CD14-positive monocyte (primary cell): ENCODE data around the gene TRIM56. TPM values are rescaled to one million over a fixed set of nuclear protein-coding genes. Genes with fewer than 3 reads are reported as not detected.

Source experiments
- DNase-seq, 3 donors: peaks; one replicate each; pipeline ENCODE4 v3.0.0-alpha.2; 2011 to 2022
- H2AFZ ChIP-seq: 2 replicates; pipeline ENCODE4 v1.6.0; 2012; ENCODE audit warnings: mild to moderate bottlenecking, low read depth, low read length, inconsistent platforms; ENCODE audit not compliant: insufficient read depth, poor library complexity, severe bottlenecking
- H3K27ac ChIP-seq, 2 donors: 1 replicate in 1 of 2; 2 replicates in 1 of 2; pipeline ENCODE4 v1.5.1; 2012 to 2013; ENCODE audit warnings: low read length in 2 of 2, control low read depth in 1 of 2, inconsistent platforms in 1 of 2, low read depth in 1 of 2, mild to moderate bottlenecking in 1 of 2
- H3K27me3 ChIP-seq, 2 donors: one replicate each; pipeline versions ENCODE4 v1.6.0 to v1.6.1; 2011 to 2013; ENCODE audit warnings: low read length in 2 of 2; ENCODE audit not compliant: control insufficient read depth in 2 of 2, insufficient read depth in 2 of 2
- H3K36me3 ChIP-seq, 2 donors: replicated peaks in 1 of 2; 1 replicate in 1 of 2; 2 replicates in 1 of 2; pipeline versions ENCODE4 v1.5.1 to v1.6.1; 2012 to 2013; ENCODE audit warnings: low read length in 2 of 2, control low read depth in 1 of 2, inconsistent platforms in 1 of 2, mild to moderate bottlenecking in 1 of 2; ENCODE audit not compliant: insufficient read depth in 2 of 2, control insufficient read depth in 1 of 2
- H3K4me1 ChIP-seq, 2 donors: 1 replicate in 1 of 2; 2 replicates in 1 of 2; pipeline versions ENCODE4 v1.5.1 to v1.6.1; 2012 to 2013; ENCODE audit warnings: low read length in 2 of 2, control low read depth in 1 of 2, inconsistent platforms in 1 of 2, mild to moderate bottlenecking in 1 of 2, moderate library complexity in 1 of 2; ENCODE audit not compliant: insufficient read depth in 2 of 2, control insufficient read depth in 1 of 2
- H3K4me2 ChIP-seq: replicated peaks from 2 replicates; pipeline ENCODE3; 2012; ENCODE audit warnings: low read length, moderate library complexity, mild to moderate bottlenecking; ENCODE audit not compliant: poor library complexity, severe bottlenecking; ENCODE audit errors: extremely low read depth
- H3K4me3 ChIP-seq, 3 experiments: fragments of 200-600 bp in 1 of 3; sonication (generic) in 1 of 3; replicated peaks in 1 of 3; 1 replicate in 2 of 3; 2 replicates in 1 of 3; pipeline ENCODE4 v1.5.1; 2011 to 2013; ENCODE audit warnings: low read length in 3 of 3, mild to moderate bottlenecking in 3 of 3, control low read depth in 2 of 3, low read depth in 2 of 3, inconsistent platforms in 1 of 3, moderate library complexity in 1 of 3
- H3K79me2 ChIP-seq: 2 replicates; pipeline ENCODE4 v1.6.0; 2012; ENCODE audit warnings: mild to moderate bottlenecking, control low read depth, inconsistent platforms, low read length, moderate library complexity; ENCODE audit not compliant: insufficient read depth
- H3K9ac ChIP-seq: 2 replicates; pipeline ENCODE4 v1.6.0; 2017; ENCODE audit warnings: low read length, mild to moderate bottlenecking; ENCODE audit not compliant: insufficient read depth, poor library complexity, severe bottlenecking
- H3K9me3 ChIP-seq, 2 donors: replicated peaks in 1 of 2; 1 replicate in 1 of 2; 2 replicates in 1 of 2; pipeline versions ENCODE4 v1.5.1 to v1.6.1; 2012 to 2013; ENCODE audit warnings: low read length in 2 of 2, control low read depth in 1 of 2; ENCODE audit not compliant: control insufficient read depth in 1 of 2, insufficient read depth in 1 of 2
- H4K20me1 ChIP-seq: 2 replicates; pipeline ENCODE4 v1.6.0; 2012; ENCODE audit warnings: mild to moderate bottlenecking, low read length, control low read depth, moderate library complexity; ENCODE audit not compliant: insufficient read depth
- H3K27ac Mint-ChIP-seq, 7 donors: one replicate each; pipeline ENCODE4 v1.8.0; 2020; ENCODE audit warnings: mild to moderate bottlenecking in 7 of 7, mixed read lengths in 7 of 7, moderate library complexity in 6 of 7, inconsistent platforms in 2 of 7
- H3K27me3 Mint-ChIP-seq, 3 donors: one replicate each; pipeline ENCODE4 v1.8.0; 2021 to 2022; ENCODE audit warnings: low read depth in 3 of 3, mild to moderate bottlenecking in 3 of 3, mixed read lengths in 3 of 3, moderate library complexity in 3 of 3, inconsistent platforms in 1 of 3
- H3K36me3 Mint-ChIP-seq, 2 donors: one replicate each; pipeline ENCODE4 v1.8.0; 2020; ENCODE audit warnings: mixed read lengths in 2 of 2, inconsistent platforms in 1 of 2, mild to moderate bottlenecking in 1 of 2
- H3K4me1 Mint-ChIP-seq: one replicate; pipeline ENCODE4 v1.8.0; 2020; ENCODE audit warnings: mild to moderate bottlenecking, mixed read lengths
- H3K4me3 Mint-ChIP-seq, 2 donors: one replicate each; pipeline ENCODE4 v1.8.0; 2020; ENCODE audit warnings: mild to moderate bottlenecking in 2 of 2, mixed read lengths in 2 of 2, moderate library complexity in 1 of 2
- H3K9me3 Mint-ChIP-seq, 7 donors: one replicate each; pipeline ENCODE4 v1.8.0; 2020 to 2022; ENCODE audit warnings: mixed read lengths in 7 of 7, mild to moderate bottlenecking in 6 of 7, moderate library complexity in 6 of 7, inconsistent platforms in 2 of 7
- CTCF ChIP-seq: fragments of 200-600 bp; IDR thresholded peaks from one replicate; pipeline ENCODE4 v1.8.0; 2022; ENCODE audit warnings: antibody characterized with exemption, mild to moderate bottlenecking
- WGBS: methylation state at CpG from one replicate; pipeline ENCODE4 v1.1.5; 2013; ENCODE audit warnings: missing lambda C conversion rate; ENCODE audit not compliant: insufficient coverage; 5-methylcytosine and 5-hydroxymethylcytosine counted together
- intact Hi-C, 2 donors: fragments of 100-400 bp; cut with micrococcal nuclease; formaldehyde crosslinking; loops; one replicate each; pipeline versions ENCODE4 v1.15.0 to v1.15.1; 2023
- polyA plus RNA-seq, 3 donors: library from polyadenylated mRNA; depleted of rRNA in 1 of 3; unstranded in 2 of 3; stranded (reverse) in 1 of 3; fragments of 300-500 nt in 2 of 3; fragments of >200 nt in 1 of 3; fragmentation: Illumina TruSeq in 2 of 3; gene quantifications; 1 replicate in 2 of 3; 2 replicates in 1 of 3; pipeline ENCODE4 v1.2.3, GENCODE V29; 2012 to 2021

Gene TRIM56
- polyA plus RNA-seq, 3 donors, result 0.66 to 9.4 (median 1.2) TPM

- TF ChIP-seq CTCF, result peak; percentile 91
- no peaks in the 10 kb centered on the region for H3K9me3 ChIP-seq
- no peaks in the 10 kb centered on the region for H3K36me3 ChIP-seq
- H3K27ac ChIP-seq, result no peak overlapping the region
- Mint-ChIP-seq H3K36me3 (no peaks in the 10 kb centered on the region), H3K27ac (peak overlapping the region in 2 of 7 donors; percentile 43 to 67), H3K9me3 (peaks cover 0 to 3% (median 1%) of the 10 kb centered on the region in 7 donors), H3K4me3 (peak overlapping the region in 1 of 2 donors; percentile 6), H3K27me3 (peaks cover 14 to 19% (median 19%) of the 10 kb centered on the region in 3 donors), H3K4me1 (peaks cover 12% of the 10 kb centered on the region)
- H3K4me1 ChIP-seq, result peaks cover 0 to 3% of the 10 kb centered on the region in 2 donors
- peaks cover 0 to 2% of the 10 kb centered on the region in 2 donors for H3K27me3 ChIP-seq
- no peak overlapping the region for H3K4me3 ChIP-seq
- no peak overlapping the region for H2AFZ ChIP-seq
- H4K20me1 ChIP-seq, result no peaks in the 10 kb centered on the region
- 10% methylated on average over 9 of the region's 13 CpGs for WGBS
- H3K9ac ChIP-seq, result no peak overlapping the region
- intact Hi-C loops, result loop anchor here in 1 of 2 donors (5.0 kb wide), 1 partner anchor 115 kb away; no protein-coding TSS in a partner anchor
- no peaks in the 10 kb centered on the region for H3K79me2 ChIP-seq
- no peak overlapping the region for H3K4me2 ChIP-seq
- peak; percentile 65 to 83 (median 77) for DNase-seq
Measured at GRCh38 chr7:101077303-101078086, 7.8 kb upstream of the TRIM56 start.

GRCh38 chr7:101081432-101081831 lies 3.8 kb upstream of the TRIM56 start:
- no CpG with 5 or more reads among the region's 1 CpG for WGBS
- no peak for TF ChIP-seq CTCF

More at GRCh38 chr7:101081432-101081831, 3.8 kb upstream of the TRIM56 start:
- intact Hi-C loops, result loop anchor here in 1 of 2 donors (10.0 kb wide), 1 partner anchor 173 kb away; no protein-coding TSS in a partner anchor
- Histone ChIP-seq H3K4me2 (no peak overlapping the region), H3K27ac (no peak overlapping the region), H4K20me1 (peaks cover under 1% of the 10 kb centered on the region), H3K36me3 (no peaks in the 10 kb centered on the region), H3K4me3 (no peak overlapping the region), H3K79me2 (peaks cover 13% of the 10 kb centered on the region), H3K4me1 (peaks cover 14 to 15% of the 10 kb centered on the region in 2 donors), H3K9me3 (no peaks in the 10 kb centered on the region), H3K27me3 (peaks cover 0 to 2% of the 10 kb centered on the region in 2 donors), H2AFZ (no peak overlapping the region), H3K9ac (no peak overlapping the region)
- H3K4me1 Mint-ChIP-seq, result peaks cover 26% of the 10 kb centered on the region
- peaks cover 4 to 10% (median 9%) of the 10 kb centered on the region in 3 donors for H3K27me3 Mint-ChIP-seq
- H3K27ac Mint-ChIP-seq, result peak overlapping the region in 1 of 7 donors; percentile 50
- DNase-seq, result peak in 2 of 3 donors; percentile 21 to 24
- H3K9me3 Mint-ChIP-seq, result peaks cover 0 to 4% (median 2%) of the 10 kb centered on the region in 7 donors
- no peak overlapping the region for H3K4me3 Mint-ChIP-seq
- peaks cover 0 to 2% of the 10 kb centered on the region in 2 donors for H3K36me3 Mint-ChIP-seq
